H4 (cell line): ENCODE results near the gene DUSP2. TPM values are rescaled to one million over a fixed set of nuclear protein-coding genes. Genes with fewer than 3 reads are reported as not detected.
"Not testable (repeated sequence)": the region's sequence is repeated elsewhere in the genome, so short reads cannot be mapped to it uniquely, and the experiment has no call there.

Source experiments
- DNase-seq: peaks from one replicate; pipeline ENCODE4 v3.0.0-alpha.2; 2015; ENCODE audit warnings: low spot score
- total RNA-seq: library from RNA; depleted of rRNA; stranded (reverse); fragments of >200 nt; shearing (Covaris generic); gene quantifications from 2 replicates; pipeline ENCODE4 v1.2.3, GENCODE V29; 2014

The DUSP2 gene
- total RNA-seq, 1 experiment from 2014 or later = 17.7 TPM

GRCh38 chr2:96147593-96148201 lies 2.5 kb upstream of the DUSP2 start:
- DNase-seq = peak; percentile 50

- peak; percentile 64 for DNase-seq
Measured at GRCh38 chr2:96146881-96147592, 1.8 kb upstream of the DUSP2 start.

DNA sequence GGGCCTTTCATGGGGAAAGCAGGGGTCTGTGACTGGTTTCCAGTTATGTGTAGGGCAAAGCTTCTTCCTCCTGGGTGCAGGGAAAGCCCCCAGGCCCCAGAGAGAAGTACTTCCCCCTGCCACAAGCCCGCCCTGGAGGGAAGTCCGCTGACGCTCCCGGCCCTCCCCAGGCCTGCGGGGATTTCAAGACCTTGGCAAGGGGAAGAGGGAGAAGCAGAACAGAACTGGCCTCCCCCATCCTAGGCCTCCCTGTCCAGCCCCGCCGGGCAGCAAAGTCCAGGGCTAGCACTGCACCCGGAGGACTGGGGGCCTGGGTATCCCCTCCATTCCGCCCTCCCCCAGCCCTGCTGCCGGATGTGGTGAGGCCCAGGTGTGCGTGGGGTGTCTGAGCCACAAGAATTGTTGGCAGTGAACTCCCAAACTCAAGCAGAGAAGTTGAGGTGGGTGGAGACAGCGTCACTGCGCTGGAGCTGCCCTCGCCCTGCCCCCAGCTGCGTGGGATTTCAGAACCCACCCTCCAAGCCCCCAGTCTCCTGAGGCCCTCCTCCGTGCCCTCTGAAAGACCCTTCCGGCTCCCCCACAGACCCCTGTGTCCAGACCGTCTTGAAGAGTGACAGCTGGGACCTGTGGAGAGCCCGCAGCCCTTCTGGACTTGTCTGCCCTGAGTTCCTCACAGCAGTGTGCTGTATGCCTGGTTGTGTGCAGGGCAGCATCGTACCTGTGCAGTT lies 1.1 kb upstream of the DUSP2 start:
- peak; percentile 72 for DNase-seq

DNA sequence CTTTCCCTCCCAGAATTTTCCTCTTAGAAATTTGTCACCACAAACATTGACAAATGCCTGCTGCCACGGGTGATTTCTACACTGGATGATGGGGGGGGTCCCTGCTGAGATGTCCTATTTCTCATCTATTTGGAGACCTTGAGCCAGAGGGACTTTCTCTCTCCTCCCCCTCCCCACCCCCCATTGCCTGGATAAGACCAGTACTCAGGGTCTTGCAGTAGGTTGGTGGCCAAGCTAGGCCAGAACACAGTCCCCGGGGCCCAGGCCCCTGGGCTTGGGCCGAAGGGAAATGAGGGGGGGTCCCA lies 560 bp upstream of the DUSP2 start:
- DNase-seq = no peak

GRCh38 chr2:96144481-96145035 lies 682 bp downstream of the DUSP2 start:
- DNase-seq = no peak

DNA sequence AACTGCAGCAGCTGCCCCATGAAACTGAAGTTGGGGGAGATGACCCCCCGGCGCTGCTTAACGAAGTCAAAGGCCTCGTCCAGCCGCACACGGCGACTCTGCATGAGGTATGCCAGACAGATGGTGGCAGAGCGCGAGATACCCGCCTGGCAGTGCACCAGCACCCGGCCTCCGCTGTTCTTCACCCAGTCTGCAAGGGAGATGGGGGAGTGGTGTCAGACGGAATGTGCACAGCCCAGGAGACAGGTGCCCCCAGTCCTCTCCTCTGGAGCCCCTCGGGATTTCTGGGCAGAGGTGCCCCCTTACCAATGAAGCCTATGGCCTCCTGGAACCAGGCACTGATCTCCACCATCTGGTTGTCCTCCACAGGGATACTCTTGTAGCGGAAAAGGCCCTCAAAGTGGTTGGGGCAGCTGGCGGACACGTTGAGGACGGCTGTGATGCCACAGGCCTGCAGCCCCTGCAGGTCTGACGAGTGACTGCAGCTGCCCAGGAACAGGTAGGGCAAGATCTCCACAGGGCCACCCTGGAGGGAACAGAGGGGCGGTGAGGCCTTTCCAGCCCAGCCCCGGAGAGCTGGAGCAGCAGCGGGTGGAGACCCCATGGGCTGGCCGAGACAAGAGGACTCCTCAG lies 1.3 kb downstream of the DUSP2 start:
- no peak for DNase-seq

DNA sequence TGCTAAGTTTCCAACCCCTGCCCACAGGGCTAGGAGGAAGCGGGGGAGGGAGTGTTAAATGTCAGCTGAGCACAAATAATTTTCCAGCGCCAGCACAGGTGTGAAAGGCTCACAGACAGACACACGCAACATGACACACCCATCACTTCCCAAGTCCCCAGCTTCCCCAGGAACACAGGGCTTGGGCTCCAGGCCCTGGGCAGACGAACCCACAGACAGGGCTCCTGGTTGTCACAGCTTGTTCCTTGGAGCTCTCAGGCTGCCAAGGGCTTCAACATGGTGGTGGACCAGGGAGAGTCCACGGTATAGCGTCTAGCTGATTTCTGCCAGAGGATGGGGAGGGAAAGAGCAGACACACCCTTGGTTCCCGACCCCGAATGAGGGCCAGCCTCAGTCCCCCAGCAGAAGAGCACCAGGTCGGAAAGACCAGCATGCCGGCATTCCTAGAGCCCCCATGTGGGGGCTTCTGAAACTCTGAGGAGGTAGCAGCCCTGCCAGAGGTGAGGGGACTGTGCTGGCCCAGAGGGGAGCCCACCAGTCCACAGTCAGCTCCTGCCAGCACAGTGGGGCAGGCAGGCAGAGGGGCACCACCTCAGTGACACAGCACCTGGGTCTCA lies 1.9 kb downstream of the DUSP2 start:
- DNase-seq = no peak

DNA sequence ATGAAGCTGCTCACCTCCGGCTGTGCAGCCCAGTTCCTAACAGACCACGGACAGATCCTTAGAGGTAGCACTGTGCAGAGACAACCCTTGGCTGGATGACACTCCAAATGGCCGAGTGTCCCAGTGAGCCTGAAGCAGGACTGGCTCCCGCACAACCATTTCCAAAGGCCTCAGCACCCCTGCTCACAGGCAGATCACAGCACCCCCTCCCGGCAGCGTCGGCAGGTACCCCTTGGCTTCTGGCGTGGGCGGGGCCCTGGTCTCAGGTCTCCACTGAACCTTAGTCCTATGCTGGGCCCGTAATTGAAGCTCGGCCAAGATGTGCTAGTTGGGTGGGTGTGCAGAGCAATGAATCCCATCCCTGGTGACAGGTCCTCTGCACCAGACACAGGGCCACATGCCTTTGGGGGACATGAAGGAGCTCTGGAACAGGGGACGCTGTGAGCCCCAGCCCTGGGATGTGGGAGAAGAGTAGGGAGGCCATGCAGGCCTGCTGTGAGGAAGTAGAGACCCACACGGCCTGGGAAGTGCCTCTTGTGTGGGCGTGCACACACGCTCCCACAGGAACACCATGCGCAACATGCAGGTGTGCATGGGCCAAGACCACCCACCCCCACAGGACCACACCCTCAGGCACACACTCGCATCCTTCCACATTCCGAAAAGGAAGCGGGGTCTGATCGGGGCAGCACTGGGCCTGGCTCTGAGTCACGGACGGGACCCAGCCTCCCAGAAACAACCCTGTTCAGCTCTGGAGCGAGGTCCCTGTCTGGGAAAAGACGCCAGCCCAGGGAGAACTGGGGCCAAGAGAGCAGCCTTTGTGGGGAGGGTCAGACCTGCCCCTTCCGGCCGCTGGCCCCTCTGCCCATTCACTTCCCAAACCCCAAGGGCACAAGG lies 2.8 kb downstream of the DUSP2 start:
- DNase-seq = no peak

DNA sequence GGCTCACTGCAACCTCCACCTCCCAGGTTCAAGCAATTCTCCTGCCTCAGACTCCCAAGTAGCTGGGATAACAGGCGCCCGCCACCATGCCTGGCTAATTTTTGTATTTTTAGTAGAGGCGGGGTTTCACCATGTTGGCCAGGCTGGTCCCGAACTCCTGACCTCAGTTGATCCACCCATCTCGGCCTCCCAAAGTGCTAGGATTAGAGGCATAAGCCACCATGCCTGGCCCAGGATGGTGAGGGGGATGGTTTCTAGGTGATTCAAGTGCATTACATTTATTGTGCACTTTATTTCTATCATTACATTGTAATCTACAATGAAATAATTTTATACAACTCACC lies 3.6 kb downstream of the DUSP2 start:
- DNase-seq = not testable (repeated sequence)

GRCh38 chr2:96140941-96141623 lies 4.2 kb downstream of the DUSP2 start:
- DNase-seq = no peak

DNA sequence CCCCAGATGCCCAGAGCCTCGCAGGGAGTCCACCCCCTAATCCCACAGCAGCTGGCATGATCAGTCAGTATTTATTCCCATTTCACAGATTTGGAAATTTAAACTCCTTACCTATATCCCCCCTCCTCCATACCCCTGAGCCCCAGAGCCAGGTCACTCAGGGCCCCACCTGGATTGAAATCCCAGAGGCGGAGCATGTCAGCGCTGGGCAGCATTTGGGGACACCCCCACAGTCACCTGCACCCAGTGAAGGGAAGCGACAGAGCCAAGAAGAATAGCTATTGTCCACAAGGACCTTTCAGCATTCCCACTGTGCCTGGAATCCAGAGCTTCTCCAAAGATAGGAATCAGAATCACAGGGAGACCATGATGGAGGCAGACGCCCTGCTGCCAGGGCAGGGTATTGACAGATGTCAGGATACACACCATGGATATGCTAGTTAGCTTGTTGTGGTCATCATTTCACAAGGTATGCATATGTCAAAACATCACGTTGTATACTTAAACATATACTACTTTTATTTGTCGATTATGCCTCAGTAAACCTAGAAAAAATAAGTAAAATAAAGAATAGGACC lies 6.0 kb downstream of the DUSP2 start:
- DNase-seq = no peak

GRCh38 chr2:96138179-96139145 lies 6.8 kb downstream of the DUSP2 start, which contains the start of gene ASTL:
ASTL (minus strand) TSS chr2:96138502; CDS start chr2:96138436, 66 bp downstream.
- DNase-seq = no peak

DNA sequence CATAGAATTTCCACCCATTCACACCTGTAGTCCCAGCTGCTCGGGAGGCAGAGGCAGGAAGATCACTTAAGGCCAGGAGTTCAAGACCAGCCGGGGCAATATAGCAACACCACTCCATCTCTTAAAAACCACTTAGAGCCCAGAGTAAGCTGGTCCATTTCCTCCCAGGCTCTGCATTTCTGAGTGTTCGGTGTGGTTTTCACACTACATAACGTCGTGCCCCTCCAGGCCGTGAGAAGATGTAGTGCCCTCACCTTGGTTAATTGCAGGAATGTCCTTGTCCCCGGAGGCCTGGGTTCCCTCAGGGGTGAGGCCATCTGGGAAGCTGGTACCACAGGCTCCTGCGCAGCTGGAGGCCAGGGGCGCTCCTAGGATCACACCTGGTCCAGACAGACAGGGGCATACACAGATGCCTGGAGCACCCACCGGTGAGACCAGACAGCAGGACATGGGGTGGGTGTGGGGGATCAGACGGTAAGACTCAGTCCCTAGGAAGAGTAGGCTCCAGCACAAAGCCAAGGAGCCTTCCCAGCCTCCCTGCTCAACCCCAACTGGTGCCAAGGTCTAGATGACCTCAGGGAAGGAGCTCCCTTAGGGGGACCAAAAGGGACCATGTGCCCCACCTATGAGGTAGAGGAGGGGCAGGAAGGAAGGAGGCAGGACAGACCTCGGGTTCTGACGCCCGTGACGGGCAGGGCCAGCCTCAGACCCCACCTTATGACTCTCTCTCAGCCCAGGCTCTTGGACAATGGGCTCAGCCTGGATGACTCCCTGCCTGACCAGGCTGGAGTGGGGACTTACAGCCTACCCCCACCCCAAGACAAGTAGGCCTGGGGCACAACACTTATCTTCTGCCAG lies 7.7 kb downstream of the DUSP2 start:
- no peak for DNase-seq

DNA sequence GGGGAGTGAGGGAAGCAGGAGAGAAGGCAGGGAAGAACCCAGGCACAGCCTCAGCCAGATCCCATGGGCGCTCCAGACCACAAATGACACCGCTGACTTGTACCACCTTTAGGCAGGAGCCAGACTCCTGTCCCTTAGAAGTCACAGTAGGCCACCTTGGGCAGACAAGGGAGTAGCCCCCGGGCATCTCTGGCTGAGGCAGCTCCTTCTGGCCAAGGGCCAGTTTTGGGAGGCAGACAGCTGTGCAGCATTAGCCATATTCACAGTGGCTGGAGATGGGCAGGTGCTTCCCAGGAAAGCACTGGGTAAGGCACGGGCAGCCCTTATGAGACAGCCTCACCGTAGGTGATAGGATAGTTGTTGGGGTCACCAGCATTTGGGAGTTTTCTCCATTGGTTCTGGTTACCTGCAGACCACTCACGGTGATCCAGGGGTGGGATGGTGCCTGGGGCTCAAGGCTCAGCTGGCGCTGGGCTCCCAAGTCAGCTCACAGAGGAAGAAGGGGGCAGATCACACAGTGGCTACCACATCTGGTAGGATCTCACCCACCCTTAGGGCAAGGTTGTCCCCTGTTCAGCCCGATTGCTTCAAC lies 9.0 kb downstream of the DUSP2 start:
- no peak for DNase-seq

- no peak for DNase-seq
Measured at GRCh38 chr2:96135621-96136020, 9.6 kb downstream of the DUSP2 start.

- DNase-seq = no peak
Measured at GRCh38 chr2:96135171-96135570, 10.1 kb downstream of the DUSP2 start.

- no peak for DNase-seq
Measured at GRCh38 chr2:96134421-96134820, 10.8 kb downstream of the DUSP2 start.
